CD14-positive monocyte (primary cell): ENCODE measurements around the gene SIX5. TPM values are rescaled to one million over a fixed set of nuclear protein-coding genes. Genes with fewer than 3 reads are reported as not detected.

Source experiments
- DNase-seq, 3 donors: peaks; one replicate each; pipeline ENCODE4 v3.0.0-alpha.2; 2011 to 2022
- H2AFZ ChIP-seq: 2 replicates; pipeline ENCODE4 v1.6.0; 2012; ENCODE audit warnings: mild to moderate bottlenecking, low read depth, low read length, inconsistent platforms; ENCODE audit not compliant: insufficient read depth, poor library complexity, severe bottlenecking
- H3K27ac ChIP-seq, 2 donors: 1 replicate in 1 of 2; 2 replicates in 1 of 2; pipeline ENCODE4 v1.5.1; 2012 to 2013; ENCODE audit warnings: low read length in 2 of 2, control low read depth in 1 of 2, inconsistent platforms in 1 of 2, low read depth in 1 of 2, mild to moderate bottlenecking in 1 of 2
- H3K27me3 ChIP-seq, 2 donors: one replicate each; pipeline versions ENCODE4 v1.6.0 to v1.6.1; 2011 to 2013; ENCODE audit warnings: low read length in 2 of 2; ENCODE audit not compliant: control insufficient read depth in 2 of 2, insufficient read depth in 2 of 2
- H3K36me3 ChIP-seq, 2 donors: replicated peaks in 1 of 2; 1 replicate in 1 of 2; 2 replicates in 1 of 2; pipeline versions ENCODE4 v1.5.1 to v1.6.1; 2012 to 2013; ENCODE audit warnings: low read length in 2 of 2, control low read depth in 1 of 2, inconsistent platforms in 1 of 2, mild to moderate bottlenecking in 1 of 2; ENCODE audit not compliant: insufficient read depth in 2 of 2, control insufficient read depth in 1 of 2
- H3K4me1 ChIP-seq, 2 donors: 1 replicate in 1 of 2; 2 replicates in 1 of 2; pipeline versions ENCODE4 v1.5.1 to v1.6.1; 2012 to 2013; ENCODE audit warnings: low read length in 2 of 2, control low read depth in 1 of 2, inconsistent platforms in 1 of 2, mild to moderate bottlenecking in 1 of 2, moderate library complexity in 1 of 2; ENCODE audit not compliant: insufficient read depth in 2 of 2, control insufficient read depth in 1 of 2
- H3K4me2 ChIP-seq: replicated peaks from 2 replicates; pipeline ENCODE3; 2012; ENCODE audit warnings: low read length, moderate library complexity, mild to moderate bottlenecking; ENCODE audit not compliant: poor library complexity, severe bottlenecking; ENCODE audit errors: extremely low read depth
- H3K4me3 ChIP-seq, 3 experiments: fragments of 200-600 bp in 1 of 3; sonication (generic) in 1 of 3; replicated peaks in 1 of 3; 1 replicate in 2 of 3; 2 replicates in 1 of 3; pipeline ENCODE4 v1.5.1; 2011 to 2013; ENCODE audit warnings: low read length in 3 of 3, mild to moderate bottlenecking in 3 of 3, control low read depth in 2 of 3, low read depth in 2 of 3, inconsistent platforms in 1 of 3, moderate library complexity in 1 of 3
- H3K79me2 ChIP-seq: 2 replicates; pipeline ENCODE4 v1.6.0; 2012; ENCODE audit warnings: mild to moderate bottlenecking, control low read depth, inconsistent platforms, low read length, moderate library complexity; ENCODE audit not compliant: insufficient read depth
- H3K9ac ChIP-seq: 2 replicates; pipeline ENCODE4 v1.6.0; 2017; ENCODE audit warnings: low read length, mild to moderate bottlenecking; ENCODE audit not compliant: insufficient read depth, poor library complexity, severe bottlenecking
- H3K9me3 ChIP-seq, 2 donors: replicated peaks in 1 of 2; 1 replicate in 1 of 2; 2 replicates in 1 of 2; pipeline versions ENCODE4 v1.5.1 to v1.6.1; 2012 to 2013; ENCODE audit warnings: low read length in 2 of 2, control low read depth in 1 of 2; ENCODE audit not compliant: control insufficient read depth in 1 of 2, insufficient read depth in 1 of 2
- H4K20me1 ChIP-seq: 2 replicates; pipeline ENCODE4 v1.6.0; 2012; ENCODE audit warnings: mild to moderate bottlenecking, low read length, control low read depth, moderate library complexity; ENCODE audit not compliant: insufficient read depth
- H3K27ac Mint-ChIP-seq, 7 donors: one replicate each; pipeline ENCODE4 v1.8.0; 2020; ENCODE audit warnings: mild to moderate bottlenecking in 7 of 7, mixed read lengths in 7 of 7, moderate library complexity in 6 of 7, inconsistent platforms in 2 of 7
- H3K27me3 Mint-ChIP-seq, 3 donors: one replicate each; pipeline ENCODE4 v1.8.0; 2021 to 2022; ENCODE audit warnings: low read depth in 3 of 3, mild to moderate bottlenecking in 3 of 3, mixed read lengths in 3 of 3, moderate library complexity in 3 of 3, inconsistent platforms in 1 of 3
- H3K36me3 Mint-ChIP-seq, 2 donors: one replicate each; pipeline ENCODE4 v1.8.0; 2020; ENCODE audit warnings: mixed read lengths in 2 of 2, inconsistent platforms in 1 of 2, mild to moderate bottlenecking in 1 of 2
- H3K4me1 Mint-ChIP-seq: one replicate; pipeline ENCODE4 v1.8.0; 2020; ENCODE audit warnings: mild to moderate bottlenecking, mixed read lengths
- H3K4me3 Mint-ChIP-seq, 2 donors: one replicate each; pipeline ENCODE4 v1.8.0; 2020; ENCODE audit warnings: mild to moderate bottlenecking in 2 of 2, mixed read lengths in 2 of 2, moderate library complexity in 1 of 2
- H3K9me3 Mint-ChIP-seq, 7 donors: one replicate each; pipeline ENCODE4 v1.8.0; 2020 to 2022; ENCODE audit warnings: mixed read lengths in 7 of 7, mild to moderate bottlenecking in 6 of 7, moderate library complexity in 6 of 7, inconsistent platforms in 2 of 7
- CTCF ChIP-seq: fragments of 200-600 bp; IDR thresholded peaks from one replicate; pipeline ENCODE4 v1.8.0; 2022; ENCODE audit warnings: antibody characterized with exemption, mild to moderate bottlenecking
- WGBS: methylation state at CpG from one replicate; pipeline ENCODE4 v1.1.5; 2013; ENCODE audit warnings: missing lambda C conversion rate; ENCODE audit not compliant: insufficient coverage; 5-methylcytosine and 5-hydroxymethylcytosine counted together
- intact Hi-C, 2 donors: fragments of 100-400 bp; cut with micrococcal nuclease; formaldehyde crosslinking; loops; one replicate each; pipeline versions ENCODE4 v1.15.0 to v1.15.1; 2023
- polyA plus RNA-seq, 3 donors: library from polyadenylated mRNA; depleted of rRNA in 1 of 3; unstranded in 2 of 3; stranded (reverse) in 1 of 3; fragments of 300-500 nt in 2 of 3; fragments of >200 nt in 1 of 3; fragmentation: Illumina TruSeq in 2 of 3; gene quantifications; 1 replicate in 2 of 3; 2 replicates in 1 of 3; pipeline ENCODE4 v1.2.3, GENCODE V29; 2012 to 2021

The SIX5 gene
- polyA plus RNA-seq, 3 donors, result 0.04 TPM; not detected in 2

DNA sequence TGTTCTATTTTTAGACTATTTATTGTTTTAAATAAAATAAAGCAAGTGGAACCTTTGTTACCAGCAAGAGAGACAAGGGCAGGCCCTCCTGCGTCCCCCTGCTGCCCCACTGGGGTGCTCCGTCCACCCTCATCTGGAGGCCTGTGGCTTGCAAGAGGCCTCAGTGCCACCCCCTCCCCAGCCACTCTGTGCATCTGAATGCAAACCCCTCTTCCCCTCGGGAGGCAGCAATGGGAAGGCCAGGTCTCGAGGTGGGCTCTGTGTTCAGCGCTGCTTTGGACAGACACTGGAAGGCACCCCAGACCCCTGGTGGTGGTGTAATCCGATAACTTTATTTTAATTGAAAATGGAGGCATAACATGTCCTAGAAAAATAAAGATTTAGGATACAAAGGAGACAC lies 4.6 kb downstream of the SIX5 start:
- H3K4me1 ChIP-seq, result peaks cover 14 to 20% of the 10 kb centered on the region in 2 donors
- Mint-ChIP-seq H3K4me1 (peaks cover 8% of the 10 kb centered on the region), H3K36me3 (peaks cover 0 to 3% of the 10 kb centered on the region in 2 donors), H3K27me3 (peaks cover 58 to 90% (median 68%) of the 10 kb centered on the region in 3 donors), H3K4me3 (peak overlapping the region in 1 of 2 donors; percentile 70), H3K27ac (no peak overlapping the region), H3K9me3 (peaks cover 0 to 7% (median under 1%) of the 10 kb centered on the region in 7 donors)
- peaks cover 7% of the 10 kb centered on the region for H4K20me1 ChIP-seq
- no peak overlapping the region for H3K4me3 ChIP-seq
- no peak for TF ChIP-seq CTCF
- H3K36me3 ChIP-seq, result no peaks in the 10 kb centered on the region
- H3K9me3 ChIP-seq, result peaks cover 0 to 7% of the 10 kb centered on the region in 2 donors
- H3K79me2 ChIP-seq, result no peaks in the 10 kb centered on the region
- 74% methylated on average over 4 of the region's 6 CpGs for WGBS
- no peak overlapping the region for H3K4me2 ChIP-seq
- no peak for DNase-seq
- H3K9ac ChIP-seq, result no peak overlapping the region
- no peak overlapping the region for H3K27ac ChIP-seq
- intact Hi-C loops, result no loop called here
- H2AFZ ChIP-seq, result no peak overlapping the region
- H3K27me3 ChIP-seq, result peaks cover 22 to 65% of the 10 kb centered on the region in 2 donors

DNA sequence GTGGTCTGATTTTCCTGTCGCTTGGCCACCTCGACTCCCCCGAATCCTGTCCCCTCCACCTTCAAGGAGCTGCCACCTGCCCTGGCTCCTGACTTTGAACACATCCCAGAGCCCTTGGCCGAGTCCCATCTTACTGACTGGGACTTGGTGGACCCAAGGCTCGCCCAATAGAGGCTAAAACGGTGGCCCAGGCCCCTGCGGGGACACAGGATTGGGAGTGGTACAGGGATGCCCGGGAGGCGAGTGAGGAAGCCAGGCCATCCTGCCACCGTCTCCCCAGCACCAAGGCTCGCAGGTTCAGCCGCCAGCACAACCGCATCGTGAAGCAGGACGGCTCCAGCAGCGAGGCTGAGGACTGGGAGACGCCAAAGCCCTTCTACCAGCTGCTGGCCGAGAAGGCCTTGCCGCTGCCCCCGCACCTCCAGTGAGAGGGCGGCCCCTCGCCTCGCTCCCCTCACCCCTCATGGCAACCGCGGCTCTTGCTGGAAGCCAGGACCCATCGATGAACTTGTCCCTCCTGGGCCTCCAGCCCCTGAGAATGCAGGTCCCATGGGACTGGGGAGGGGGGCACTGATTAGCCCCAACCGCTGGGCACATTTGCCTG lies 5.3 kb downstream of the SIX5 start:
- H3K36me3 Mint-ChIP-seq, result peaks cover 0 to under 1% of the 10 kb centered on the region in 2 donors
- TF ChIP-seq CTCF, result no peak
- H3K9me3 Mint-ChIP-seq, result peaks cover 0 to 7% (median 0%) of the 10 kb centered on the region in 7 donors
- peaks cover 4% of the 10 kb centered on the region for H3K4me1 Mint-ChIP-seq
- DNase-seq, result no peak
- H2AFZ ChIP-seq, result no peak overlapping the region
- H3K36me3 ChIP-seq, result no peaks in the 10 kb centered on the region
- no peak overlapping the region for H3K4me3 Mint-ChIP-seq
- H4K20me1 ChIP-seq, result peaks cover 6% of the 10 kb centered on the region
- no peak overlapping the region for H3K9ac ChIP-seq
- intact Hi-C loops, result no loop called here
- peaks cover 57 to 86% (median 67%) of the 10 kb centered on the region in 3 donors for H3K27me3 Mint-ChIP-seq
- peaks cover 19 to 59% of the 10 kb centered on the region in 2 donors for H3K27me3 ChIP-seq
- H3K9me3 ChIP-seq, result peaks cover 0 to 7% of the 10 kb centered on the region in 2 donors
- H3K27ac Mint-ChIP-seq, result no peak overlapping the region
- H3K4me1 ChIP-seq, result peaks cover 7 to 13% of the 10 kb centered on the region in 2 donors
- H3K4me3 ChIP-seq, result no peak overlapping the region
- 78% methylated on average over 18 of the region's 27 CpGs for whole genome bisulfite sequencing
- no peak overlapping the region for H3K27ac ChIP-seq
- H3K79me2 ChIP-seq, result no peaks in the 10 kb centered on the region
- no peak overlapping the region for H3K4me2 ChIP-seq
